ENCODE results near the gene CSGALNACT2. TPM values are rescaled to one million over a fixed set of nuclear protein-coding genes. Genes with fewer than 3 reads are reported as not detected.

Gene CSGALNACT2
- total RNA-seq, 1 experiment from 2014 or later, result 30.0 TPM

GRCh38 chr10:43115881-43116595 lies 22.2 kb upstream of the CSGALNACT2 start:
- ChIA-PET POLR2A (no interaction called here), CTCF (interaction anchor here (1.0 to 1.6 kb wide), 2 partner anchors 10 to 58 kb away, joined by 3 read pairs; no protein-coding TSS in a partner anchor)
- H3K9me3 Mint-ChIP-seq (ENCODE audit: unreplicated experiment), result no peaks in the 10 kb centered on the region
- intact Hi-C loops (cut with micrococcal nuclease), result no loop called here
- no TSS peak for BruUV-seq (replicated peaks)
- no peak overlapping the region for H3K27ac Mint-ChIP-seq (ENCODE audit: low read depth, unreplicated experiment)
- H3K4me3 Mint-ChIP-seq (ENCODE audit: unreplicated experiment), result no peak overlapping the region
- H3K36me3 Mint-ChIP-seq (ENCODE audit: insufficient read depth, unreplicated experiment), result no peaks in the 10 kb centered on the region
- no peaks in the 10 kb centered on the region for H3K27me3 Mint-ChIP-seq (ENCODE audit: insufficient read depth, unreplicated experiment)
- DNase-seq (ENCODE audit: unreplicated experiment), result no peak
- no peak for TF ChIP-seq CTCF (IDR thresholded peaks at IDR 0.05; ENCODE audit: unreplicated experiment)
- no peaks in the 10 kb centered on the region for H3K4me1 Mint-ChIP-seq (ENCODE audit: insufficient read depth, unreplicated experiment)

GRCh38 chr10:43116596-43116995 lies 21.6 kb upstream of the CSGALNACT2 start:
- H3K27me3 Mint-ChIP-seq (ENCODE audit: insufficient read depth, unreplicated experiment), result no peaks in the 10 kb centered on the region
- no peak for TF ChIP-seq CTCF (IDR thresholded peaks at IDR 0.05; ENCODE audit: unreplicated experiment)
- H3K4me3 Mint-ChIP-seq (ENCODE audit: unreplicated experiment), result no peak overlapping the region
- H3K27ac Mint-ChIP-seq (ENCODE audit: low read depth, unreplicated experiment), result no peak overlapping the region
- BruUV-seq (replicated peaks), result no TSS peak
- no peaks in the 10 kb centered on the region for H3K36me3 Mint-ChIP-seq (ENCODE audit: insufficient read depth, unreplicated experiment)
- ChIA-PET CTCF (no interaction called here), POLR2A (no interaction called here)
- no peaks in the 10 kb centered on the region for H3K4me1 Mint-ChIP-seq (ENCODE audit: insufficient read depth, unreplicated experiment)
- DNase-seq (ENCODE audit: unreplicated experiment), result no peak
- intact Hi-C loops (cut with micrococcal nuclease), result no loop called here
- H3K9me3 Mint-ChIP-seq (ENCODE audit: unreplicated experiment), result no peaks in the 10 kb centered on the region

- CTCF ChIA-PET, result no interaction called here
- BruUV-seq (replicated peaks), result no TSS peak
- intact Hi-C loops (cut with micrococcal nuclease), result no loop called here
- Mint-ChIP-seq H3K27ac (ENCODE audit: low read depth, unreplicated experiment) (no peak overlapping the region), H3K4me1 (ENCODE audit: insufficient read depth, unreplicated experiment) (no peaks in the 10 kb centered on the region), H3K27me3 (ENCODE audit: insufficient read depth, unreplicated experiment) (no peaks in the 10 kb centered on the region), H3K4me3 (ENCODE audit: unreplicated experiment) (no peak overlapping the region), H3K9me3 (ENCODE audit: unreplicated experiment) (no peaks in the 10 kb centered on the region), H3K36me3 (ENCODE audit: insufficient read depth, unreplicated experiment) (no peaks in the 10 kb centered on the region)
- POLR2A ChIA-PET, result no interaction called here
- no peak for DNase-seq (ENCODE audit: unreplicated experiment)
- no peak for TF ChIP-seq CTCF (IDR thresholded peaks at IDR 0.05; ENCODE audit: unreplicated experiment)
These were observed 21.0 kb upstream of the CSGALNACT2 start for GRCh38 chr10:43117031-43117776.

- Mint-ChIP-seq H3K36me3 (ENCODE audit: insufficient read depth, unreplicated experiment) (no peaks in the 10 kb centered on the region), H3K27me3 (ENCODE audit: insufficient read depth, unreplicated experiment) (no peaks in the 10 kb centered on the region), H3K4me1 (ENCODE audit: insufficient read depth, unreplicated experiment) (no peaks in the 10 kb centered on the region), H3K4me3 (ENCODE audit: unreplicated experiment) (no peak overlapping the region), H3K9me3 (ENCODE audit: unreplicated experiment) (no peaks in the 10 kb centered on the region), H3K27ac (ENCODE audit: low read depth, unreplicated experiment) (no peak overlapping the region)
- BruUV-seq (replicated peaks), result no TSS peak
- no peak for TF ChIP-seq CTCF (IDR thresholded peaks at IDR 0.05; ENCODE audit: unreplicated experiment)
- intact Hi-C loops (cut with micrococcal nuclease), result no loop called here
- CTCF ChIA-PET, result interaction anchor here (1.2 kb wide), 1 partner anchor 10 kb away, joined by 3 read pairs; no protein-coding TSS in a partner anchor
- no peak for DNase-seq (ENCODE audit: unreplicated experiment)
- POLR2A ChIA-PET, result no interaction called here
These were observed 20.3 kb upstream of the CSGALNACT2 start for GRCh38 chr10:43117777-43118583.

Measured in MCF 10A (cell line).